ENCODE measurements around the gene HNF4A.

DNA sequence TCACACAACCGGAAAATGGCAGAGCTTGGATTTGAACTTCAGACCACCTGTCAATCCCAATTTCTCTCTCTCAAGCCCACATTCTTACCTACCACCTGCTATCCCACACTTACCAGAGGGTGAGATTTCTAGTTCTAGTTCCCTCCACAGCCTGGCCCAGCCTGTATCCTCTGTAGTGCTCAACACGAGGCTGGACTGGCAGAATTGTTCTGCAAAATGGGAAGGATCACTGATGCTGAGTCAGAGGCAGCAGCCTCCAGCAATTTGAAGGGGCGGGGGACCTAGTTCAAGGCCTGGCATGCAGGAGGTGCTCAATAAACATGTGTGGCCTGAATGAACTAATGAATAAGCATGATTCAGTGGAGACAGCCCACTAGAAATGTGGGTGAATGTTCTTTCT, 66.6 kb downstream of the HNF4A start:
- no peak for TF ChIP-seq CTCF (conservative IDR thresholded peaks at IDR 0.05; ENCODE audit: low read length)
- TF ChIP-seq EZH2phosphoT487 (IDR thresholded peaks at IDR 0.05; ENCODE audit: borderline replicate concordance, low read depth, low read length), result no peak

Data from OCI-LY7 (cell line).